Panc1 (cell line): ENCODE data around the gene SARNP. TPM values are rescaled to one million over a fixed set of nuclear protein-coding genes. Genes with fewer than 3 reads are reported as not detected.
A peak's percentile ranks its signal among the peaks of the same experiment; 100 is the strongest.

Experiments used
- ATAC-seq: fragments of 200-7000 bp; cut with Tn5 transposase; 2 replicates; pipeline ENCODE4 v1.9.1; 2020; ENCODE audit warnings: mild to moderate bottlenecking, moderate library complexity
- BruUV-seq: library from RNA; stranded (reverse); fragments of 400-500 nt; replicated peaks from 2 replicates; lab custom pipeline; 2021; lab: Mats Ljungman, UMichigan
- CTCF ChIA-PET: fragments of 300-600 bp; sonication (Branson Sonifier 250); formaldehyde crosslinking; loops from one replicate; lab custom pipeline; 2022; ENCODE audit warnings: antibody characterized with exemption; lab: Charles Lee
- POLR2A ChIA-PET: fragments of 300-600 bp; sonication (Branson Sonifier 250); formaldehyde crosslinking; loops from one replicate; lab custom pipeline; 2022; ENCODE audit warnings: antibody characterized with exemption; lab: Charles Lee
- DNase-seq: peaks from one replicate; pipeline ENCODE4 v3.0.0-alpha.2; 2010; ENCODE audit warnings: low read depth, low spot score
- H3K27ac ChIP-seq: 2 replicates; pipeline ENCODE4 v1.5.1; 2011; ENCODE audit warnings: mild to moderate bottlenecking, low read length, inconsistent platforms
- H3K27me3 ChIP-seq: fragments of 200-500 bp; sonication (Bioruptor generic); 2 replicates; pipeline ENCODE4 v1.6.0; 2014; ENCODE audit warnings: low read length, inconsistent platforms; ENCODE audit not compliant: control insufficient read depth, insufficient read depth
- H3K36me3 ChIP-seq: fragments of 200-500 bp; sonication (Bioruptor generic); 2 replicates; pipeline ENCODE4 v1.5.1; 2014; ENCODE audit warnings: inconsistent platforms, mild to moderate bottlenecking, low read length, moderate library complexity; ENCODE audit not compliant: control insufficient read depth, insufficient read depth
- H3K4me1 ChIP-seq: 2 replicates; pipeline ENCODE4 v1.5.1; 2011; ENCODE audit warnings: inconsistent platforms, mild to moderate bottlenecking, low read length, moderate library complexity; ENCODE audit not compliant: control insufficient read depth, insufficient read depth
- H3K4me3 ChIP-seq, 2 experiments: 2 replicates each; pipeline ENCODE4 v1.5.1; 2011 to 2012; ENCODE audit warnings: low read depth in 2 of 2, low read length in 2 of 2, mild to moderate bottlenecking in 2 of 2, inconsistent platforms in 1 of 2, moderate library complexity in 1 of 2
- H3K9me3 ChIP-seq: fragments of 200-500 bp; sonication (Bioruptor generic); 2 replicates; pipeline ENCODE4 v1.5.1; 2014; ENCODE audit warnings: low read depth, mild to moderate bottlenecking, inconsistent platforms, low read length, moderate library complexity; ENCODE audit not compliant: control insufficient read depth, insufficient read depth
- POLR2AphosphoS5 ChIP-seq: IDR thresholded peaks from 2 replicates; pipeline ENCODE4 v1.6.1; 2012; ENCODE audit warnings: mild to moderate bottlenecking, low read depth, low read length, moderate library complexity
- SIN3A ChIP-seq: IDR thresholded peaks from 2 replicates; pipeline ENCODE4 v1.6.1; 2012; ENCODE audit warnings: low read depth, mild to moderate bottlenecking, low read length, moderate library complexity, borderline replicate concordance; ENCODE audit not compliant: insufficient read depth
- TCF7L2 ChIP-seq: IDR thresholded peaks from 2 replicates; pipeline ENCODE4 v1.6.1; 2011; ENCODE audit warnings: mild to moderate bottlenecking, low read depth, low read length, inconsistent platforms
- in situ Hi-C: cut with HindIII; loops from 2 replicates; pipeline ENCODE4 v1.10.0; 2016; ENCODE audit warnings: low sequenced_read_pairs, low pct_unique_long_range_greater_than_20kb
- intact Hi-C: fragments of 100-400 bp; cut with micrococcal nuclease; formaldehyde crosslinking; loops from one replicate; pipeline ENCODE4 v1.10.0; 2022; ENCODE audit not compliant: unreplicated experiment
- total RNA-seq: library from RNA; stranded (reverse); gene quantifications from one replicate; pipeline ENCODE4 v1.2.1, GENCODE V29; 2021; ENCODE audit not compliant: unreplicated experiment
- TF ChIP-seq, protein P1 (sequence below): fragments of 450-650 bp; IDR thresholded peaks from 2 replicates; pipeline ENCODE4 v1.5.1; 2017; ENCODE audit warnings: mild to moderate bottlenecking
- TF ChIP-seq, protein P2 (sequence below), 2 experiments: IDR thresholded peaks; 2 replicates each; pipeline ENCODE4 v1.6.1; 2011 to 2012; ENCODE audit warnings: low read depth in 2 of 2, control low read depth in 1 of 2, low read length in 1 of 2, mild to moderate bottlenecking in 1 of 2, moderate library complexity in 1 of 2; ENCODE audit not compliant: insufficient read depth in 1 of 2

SARNP gene
- total RNA-seq, 1 experiment from 2014 or later = 69.3 TPM

DNA sequence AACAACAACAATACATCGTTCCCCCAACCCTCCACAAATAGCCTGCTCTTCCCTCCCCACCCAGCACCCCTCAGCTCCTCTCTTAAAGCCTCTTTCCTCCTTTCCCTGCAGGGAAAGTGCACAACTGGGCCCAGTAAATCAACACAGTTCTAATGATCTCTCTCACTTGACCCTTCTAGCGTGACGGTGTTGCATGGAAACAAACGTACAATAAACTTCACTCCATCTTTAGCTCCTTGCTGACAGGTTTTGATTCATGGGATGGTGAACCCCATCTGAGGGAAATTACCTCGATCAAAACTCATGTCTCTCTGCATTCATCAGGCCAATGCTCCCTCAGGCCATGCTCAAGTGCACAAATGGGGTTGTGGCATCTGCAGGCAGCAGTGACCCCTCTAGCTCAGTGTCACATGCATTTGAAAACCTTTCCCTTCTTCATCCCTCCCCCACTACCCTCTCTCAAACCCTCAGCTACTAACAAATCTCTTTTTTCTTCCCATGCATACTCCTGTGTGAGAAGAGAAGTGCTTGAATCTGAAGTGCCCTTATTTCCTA lies 51.7 kb downstream of the SARNP start:
- H3K27me3 ChIP-seq = no peaks in the 10 kb centered on the region
- BruUV-seq = TSS peak; percentile 35
- intact Hi-C loops = no loop called here
- no peaks in the 10 kb centered on the region for H3K9me3 ChIP-seq
- no peaks in the 10 kb centered on the region for H3K4me1 ChIP-seq
- no peak for ATAC-seq
- TF ChIP-seq POLR2AphosphoS5 = no peak
- TF ChIP-seq TCF7L2 = no peak
- POLR2A ChIA-PET = interaction anchor here (0.9 kb wide), 1 partner anchor 52 kb away, joined by 3 read pairs; the partner anchor contains the start of gene SARNP
- no peak overlapping the region for H3K27ac ChIP-seq
- CTCF ChIA-PET = interaction anchor here (0.6 kb wide), 1 partner anchor 59 kb away, joined by 6 read pairs; no protein-coding TSS in a partner anchor
- no peak for DNase-seq
- peaks cover 5% of the 10 kb centered on the region; the same call in 1 of the 2 replicates for H3K36me3 ChIP-seq
- in situ Hi-C loops = no loop called here
- no peak overlapping the region for H3K4me3 ChIP-seq

DNA sequence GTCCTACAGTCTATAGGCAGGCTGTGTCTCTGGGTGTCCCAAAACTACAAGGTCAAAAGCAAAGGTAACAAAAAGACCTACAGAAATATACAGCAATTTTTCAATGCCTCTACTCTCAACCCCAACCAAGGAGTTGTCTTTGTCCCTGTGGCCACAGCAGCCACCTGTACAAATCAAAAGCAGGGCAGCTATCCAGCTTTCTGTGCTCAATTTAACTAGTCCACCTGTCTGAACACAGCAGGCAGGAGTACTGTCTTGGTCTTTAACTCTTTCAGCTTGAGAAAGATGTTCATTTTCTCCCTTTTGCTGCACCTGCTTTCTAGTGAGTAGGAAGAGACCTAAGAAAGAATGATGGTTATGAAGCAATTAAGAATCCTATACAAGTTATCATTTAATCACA lies 54.9 kb downstream of the SARNP start:
- H3K4me3 ChIP-seq = no peak overlapping the region
- CTCF ChIA-PET = no interaction called here
- POLR2A ChIA-PET = no interaction called here

More for the DNA sequence above, 54.9 kb downstream of the SARNP start:
- H3K27ac ChIP-seq = no peak overlapping the region
- TF ChIP-seq SIN3A (no peak), TCF7L2 (no peak), POLR2AphosphoS5 (no peak)
- TF ChIP-seq, protein P1, sequence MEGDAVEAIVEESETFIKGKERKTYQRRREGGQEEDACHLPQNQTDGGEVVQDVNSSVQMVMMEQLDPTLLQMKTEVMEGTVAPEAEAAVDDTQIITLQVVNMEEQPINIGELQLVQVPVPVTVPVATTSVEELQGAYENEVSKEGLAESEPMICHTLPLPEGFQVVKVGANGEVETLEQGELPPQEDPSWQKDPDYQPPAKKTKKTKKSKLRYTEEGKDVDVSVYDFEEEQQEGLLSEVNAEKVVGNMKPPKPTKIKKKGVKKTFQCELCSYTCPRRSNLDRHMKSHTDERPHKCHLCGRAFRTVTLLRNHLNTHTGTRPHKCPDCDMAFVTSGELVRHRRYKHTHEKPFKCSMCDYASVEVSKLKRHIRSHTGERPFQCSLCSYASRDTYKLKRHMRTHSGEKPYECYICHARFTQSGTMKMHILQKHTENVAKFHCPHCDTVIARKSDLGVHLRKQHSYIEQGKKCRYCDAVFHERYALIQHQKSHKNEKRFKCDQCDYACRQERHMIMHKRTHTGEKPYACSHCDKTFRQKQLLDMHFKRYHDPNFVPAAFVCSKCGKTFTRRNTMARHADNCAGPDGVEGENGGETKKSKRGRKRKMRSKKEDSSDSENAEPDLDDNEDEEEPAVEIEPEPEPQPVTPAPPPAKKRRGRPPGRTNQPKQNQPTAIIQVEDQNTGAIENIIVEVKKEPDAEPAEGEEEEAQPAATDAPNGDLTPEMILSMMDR = no peak
- TF ChIP-seq, protein P2, sequence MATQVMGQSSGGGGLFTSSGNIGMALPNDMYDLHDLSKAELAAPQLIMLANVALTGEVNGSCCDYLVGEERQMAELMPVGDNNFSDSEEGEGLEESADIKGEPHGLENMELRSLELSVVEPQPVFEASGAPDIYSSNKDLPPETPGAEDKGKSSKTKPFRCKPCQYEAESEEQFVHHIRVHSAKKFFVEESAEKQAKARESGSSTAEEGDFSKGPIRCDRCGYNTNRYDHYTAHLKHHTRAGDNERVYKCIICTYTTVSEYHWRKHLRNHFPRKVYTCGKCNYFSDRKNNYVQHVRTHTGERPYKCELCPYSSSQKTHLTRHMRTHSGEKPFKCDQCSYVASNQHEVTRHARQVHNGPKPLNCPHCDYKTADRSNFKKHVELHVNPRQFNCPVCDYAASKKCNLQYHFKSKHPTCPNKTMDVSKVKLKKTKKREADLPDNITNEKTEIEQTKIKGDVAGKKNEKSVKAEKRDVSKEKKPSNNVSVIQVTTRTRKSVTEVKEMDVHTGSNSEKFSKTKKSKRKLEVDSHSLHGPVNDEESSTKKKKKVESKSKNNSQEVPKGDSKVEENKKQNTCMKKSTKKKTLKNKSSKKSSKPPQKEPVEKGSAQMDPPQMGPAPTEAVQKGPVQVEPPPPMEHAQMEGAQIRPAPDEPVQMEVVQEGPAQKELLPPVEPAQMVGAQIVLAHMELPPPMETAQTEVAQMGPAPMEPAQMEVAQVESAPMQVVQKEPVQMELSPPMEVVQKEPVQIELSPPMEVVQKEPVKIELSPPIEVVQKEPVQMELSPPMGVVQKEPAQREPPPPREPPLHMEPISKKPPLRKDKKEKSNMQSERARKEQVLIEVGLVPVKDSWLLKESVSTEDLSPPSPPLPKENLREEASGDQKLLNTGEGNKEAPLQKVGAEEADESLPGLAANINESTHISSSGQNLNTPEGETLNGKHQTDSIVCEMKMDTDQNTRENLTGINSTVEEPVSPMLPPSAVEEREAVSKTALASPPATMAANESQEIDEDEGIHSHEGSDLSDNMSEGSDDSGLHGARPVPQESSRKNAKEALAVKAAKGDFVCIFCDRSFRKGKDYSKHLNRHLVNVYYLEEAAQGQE (IDR thresholded peaks at IDR 0.05; ENCODE audit: insufficient read depth in 1 of 2, low read depth in 2 of 2, low read length in 1 of 2) = no peak
- no peak for DNase-seq
- BruUV-seq = no TSS peak
- in situ Hi-C loops (no loop called here), intact Hi-C loops (no loop called here)
- H3K36me3 ChIP-seq = peaks cover 5% of the 10 kb centered on the region; the same call in 1 of the 2 replicates
- no peaks in the 10 kb centered on the region for H3K27me3 ChIP-seq
- no peaks in the 10 kb centered on the region for H3K4me1 ChIP-seq
- H3K9me3 ChIP-seq = no peaks in the 10 kb centered on the region
- ATAC-seq = no peak
